HEK293T (cell line): ENCODE results near the gene PRKCH.

Source experiments
- BHLHE40 ChIP-seq: fragments of 450-650 bp; IDR thresholded peaks from 2 replicates; pipeline ENCODE4 v1.6.1; 2016; ENCODE audit warnings: mild to moderate bottlenecking, moderate library complexity, borderline replicate concordance
- CTBP1 ChIP-seq: fragments of 450-650 bp; IDR thresholded peaks from 2 replicates; pipeline ENCODE4 v1.6.1; 2016; ENCODE audit warnings: borderline replicate concordance
- ELF4 ChIP-seq: fragments of 450-650 bp; IDR thresholded peaks from 2 replicates; pipeline ENCODE4 v1.6.1; 2017; ENCODE audit warnings: antibody characterized with exemption
- FOXK2 ChIP-seq: fragments of 450-650 bp; IDR thresholded peaks from 2 replicates; pipeline ENCODE4 v1.6.1; 2016; ENCODE audit warnings: mild to moderate bottlenecking
- FOXM1 ChIP-seq: fragments of 450-650 bp; IDR thresholded peaks from 2 replicates; pipeline ENCODE4 v1.6.1; 2017; ENCODE audit warnings: mild to moderate bottlenecking, borderline replicate concordance
- HDGF ChIP-seq: fragments of 450-650 bp; IDR thresholded peaks from 2 replicates; pipeline ENCODE4 v1.6.1; 2017; ENCODE audit warnings: antibody characterized with exemption, borderline replicate concordance
- L3MBTL2 ChIP-seq: fragments of 450-650 bp; conservative IDR thresholded peaks from 2 replicates; pipeline ENCODE4 v1.6.1; 2016; ENCODE audit warnings: mild to moderate bottlenecking
- NFRKB ChIP-seq: fragments of 450-650 bp; IDR thresholded peaks from 2 replicates; pipeline ENCODE4 v1.6.1; 2016; ENCODE audit warnings: mild to moderate bottlenecking, moderate library complexity
- PKNOX1 ChIP-seq: fragments of 450-650 bp; IDR thresholded peaks from 2 replicates; pipeline ENCODE4 v1.6.1; 2016
- SP1 ChIP-seq: fragments of 450-650 bp; IDR thresholded peaks from 2 replicates; pipeline ENCODE4 v1.6.1; 2017
- SUZ12 ChIP-seq: fragments of 450-650 bp; IDR thresholded peaks from 2 replicates; pipeline ENCODE4 v1.6.1; 2016; ENCODE audit warnings: mild to moderate bottlenecking
- ZNF384 ChIP-seq: fragments of 450-650 bp; IDR thresholded peaks from 2 replicates; pipeline ENCODE4 v1.6.1; 2016

- TF ChIP-seq NFRKB = no peak
- 0 out of 2 replicates have a peak, but pooled peaks have one; percentile 7 for TF ChIP-seq PKNOX1
- no peak for TF ChIP-seq FOXM1
- TF ChIP-seq SP1 = no peak
- TF ChIP-seq FOXK2 = no peak
- TF ChIP-seq ELF4 = no peak
- TF ChIP-seq CTBP1 = no peak
- TF ChIP-seq SUZ12 = no peak
- TF ChIP-seq L3MBTL2 = no peak
- no peak for TF ChIP-seq BHLHE40
- TF ChIP-seq ZNF384 = no peak
- TF ChIP-seq HDGF = no peak
Measured at GRCh38 chr14:61559641-61560201, 238.3 kb downstream of the PRKCH start.
